Stomach (tissue), 4 donors: ENCODE measurements around the gene SMAD5.

Experiments used
- EP300 ChIP-seq: sonication (generic); formaldehyde crosslinking; IDR thresholded peaks from one replicate; pipeline ENCODE4 v1.6.1; 2017; ENCODE audit warnings: antibody characterized with exemption
- POLR2A ChIP-seq, 4 donors: fragments of 450-650 bp; IDR thresholded peaks; one replicate each; pipeline ENCODE4 v1.6.1; 2016; ENCODE audit warnings: antibody characterized with exemption in 4 of 4, control low read depth in 2 of 4, mild to moderate bottlenecking in 1 of 4, moderate library complexity in 1 of 4
- POLR2AphosphoS5 ChIP-seq, 3 donors: sonication (generic); formaldehyde crosslinking; IDR thresholded peaks; one replicate each; pipeline ENCODE4 v1.6.1; 2016; ENCODE audit warnings: antibody characterized with exemption in 3 of 3
- TF ChIP-seq, protein P1 (sequence below), 7 experiments: fragments of 450-650 bp in 4 of 7; fragments of 200-600 bp in 3 of 7; sonication (generic) in 3 of 7; IDR thresholded peaks; one replicate each; pipeline ENCODE4 v1.5.1; 2016 to 2019; ENCODE audit warnings: antibody characterized with exemption in 7 of 7, control low read depth in 2 of 7, mild to moderate bottlenecking in 1 of 7

DNA sequence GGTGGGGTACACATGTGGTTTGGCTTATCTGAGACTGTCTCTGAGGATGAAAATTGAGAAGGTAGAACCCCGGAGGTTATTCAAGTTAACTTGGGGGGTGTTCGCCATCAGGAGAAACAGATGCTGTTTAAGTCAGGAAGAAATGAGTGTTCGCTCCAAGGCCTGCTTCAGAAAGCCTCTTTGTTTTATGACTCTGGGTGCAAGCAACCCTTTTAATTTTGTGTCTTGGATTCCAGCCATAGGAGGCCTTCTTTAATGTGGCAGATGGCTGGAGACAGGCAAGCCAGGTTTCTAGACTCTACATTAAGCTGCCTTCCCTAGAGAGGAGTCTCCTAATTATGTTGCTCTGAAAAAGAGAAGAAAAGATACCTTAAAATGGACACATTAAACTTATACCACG, 4.2 kb upstream of the SMAD5 start:
- TF ChIP-seq, protein P1, sequence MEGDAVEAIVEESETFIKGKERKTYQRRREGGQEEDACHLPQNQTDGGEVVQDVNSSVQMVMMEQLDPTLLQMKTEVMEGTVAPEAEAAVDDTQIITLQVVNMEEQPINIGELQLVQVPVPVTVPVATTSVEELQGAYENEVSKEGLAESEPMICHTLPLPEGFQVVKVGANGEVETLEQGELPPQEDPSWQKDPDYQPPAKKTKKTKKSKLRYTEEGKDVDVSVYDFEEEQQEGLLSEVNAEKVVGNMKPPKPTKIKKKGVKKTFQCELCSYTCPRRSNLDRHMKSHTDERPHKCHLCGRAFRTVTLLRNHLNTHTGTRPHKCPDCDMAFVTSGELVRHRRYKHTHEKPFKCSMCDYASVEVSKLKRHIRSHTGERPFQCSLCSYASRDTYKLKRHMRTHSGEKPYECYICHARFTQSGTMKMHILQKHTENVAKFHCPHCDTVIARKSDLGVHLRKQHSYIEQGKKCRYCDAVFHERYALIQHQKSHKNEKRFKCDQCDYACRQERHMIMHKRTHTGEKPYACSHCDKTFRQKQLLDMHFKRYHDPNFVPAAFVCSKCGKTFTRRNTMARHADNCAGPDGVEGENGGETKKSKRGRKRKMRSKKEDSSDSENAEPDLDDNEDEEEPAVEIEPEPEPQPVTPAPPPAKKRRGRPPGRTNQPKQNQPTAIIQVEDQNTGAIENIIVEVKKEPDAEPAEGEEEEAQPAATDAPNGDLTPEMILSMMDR (IDR thresholded peaks at IDR 0.05): no peak
- TF ChIP-seq POLR2AphosphoS5 (IDR thresholded peaks at IDR 0.05): no peak
- TF ChIP-seq EP300: no peak
- TF ChIP-seq POLR2A (IDR thresholded peaks at IDR 0.05): no peak
